Activated CD8-positive, alpha-beta T cell treated with anti-CD3 and anti-CD28 coated beads for 36 hours (primary cell): Measurements from ENCODE around the gene TBC1D21. TPM values are rescaled to one million over a fixed set of nuclear protein-coding genes. Genes with fewer than 3 reads are reported as not detected.

Experiments
- ATAC-seq: fragments of 200-7000 bp; cut with Tn5 transposase; one replicate; pipeline ENCODE4 v1.10.0; 2021; ENCODE audit warnings: mild to moderate bottlenecking, moderate library complexity
- CTCF ChIA-PET: fragments of 350-600 bp; sonication (Branson Sonifier 250); formaldehyde crosslinking; loops from one replicate; lab custom pipeline; 2021; ENCODE audit warnings: antibody characterized with exemption; lab: Charles Lee
- POLR2A ChIA-PET: fragments of 350-600 bp; sonication (Branson Sonifier 250); formaldehyde crosslinking; loops from one replicate; lab custom pipeline; 2021; ENCODE audit warnings: antibody characterized with exemption; lab: Charles Lee
- DNase-seq: peaks from one replicate; pipeline ENCODE4 v3.0.0-alpha.2; 2020
- H3K27ac Mint-ChIP-seq: one replicate; pipeline ENCODE4 v1.8.0; 2021; ENCODE audit warnings: mild to moderate bottlenecking, mixed read lengths
- H3K27me3 Mint-ChIP-seq: one replicate; pipeline ENCODE4 v1.8.0; 2021; ENCODE audit warnings: mixed read lengths
- H3K36me3 Mint-ChIP-seq: one replicate; pipeline ENCODE4 v1.8.0; 2021; ENCODE audit warnings: low read depth, mixed read lengths
- H3K4me1 Mint-ChIP-seq: one replicate; pipeline ENCODE4 v1.8.0; 2021; ENCODE audit warnings: low read depth, mixed read lengths
- H3K4me3 Mint-ChIP-seq: one replicate; pipeline ENCODE4 v1.8.0; 2021; ENCODE audit warnings: mild to moderate bottlenecking, moderate library complexity, mixed read lengths
- H3K9me3 Mint-ChIP-seq: one replicate; pipeline ENCODE4 v1.8.0; 2021; ENCODE audit warnings: mixed read lengths
- intact Hi-C: fragments of 100-400 bp; cut with micrococcal nuclease; formaldehyde crosslinking; loops from one replicate; pipeline ENCODE4 v1.10.0; 2022
- total RNA-seq, 2 experiments: library from RNA; stranded (reverse); gene quantifications; one replicate each; pipeline ENCODE4 v1.2.3, GENCODE V29; 2021
- TF ChIP-seq, protein P1 (sequence below): fragments of 200-600 bp; IDR thresholded peaks from one replicate; pipeline ENCODE4 v1.8.0; 2022; ENCODE audit warnings: antibody characterized with exemption, mild to moderate bottlenecking

Gene TBC1D21
- total RNA-seq, 2 experiments from 2014 or later: not detected

DNA sequence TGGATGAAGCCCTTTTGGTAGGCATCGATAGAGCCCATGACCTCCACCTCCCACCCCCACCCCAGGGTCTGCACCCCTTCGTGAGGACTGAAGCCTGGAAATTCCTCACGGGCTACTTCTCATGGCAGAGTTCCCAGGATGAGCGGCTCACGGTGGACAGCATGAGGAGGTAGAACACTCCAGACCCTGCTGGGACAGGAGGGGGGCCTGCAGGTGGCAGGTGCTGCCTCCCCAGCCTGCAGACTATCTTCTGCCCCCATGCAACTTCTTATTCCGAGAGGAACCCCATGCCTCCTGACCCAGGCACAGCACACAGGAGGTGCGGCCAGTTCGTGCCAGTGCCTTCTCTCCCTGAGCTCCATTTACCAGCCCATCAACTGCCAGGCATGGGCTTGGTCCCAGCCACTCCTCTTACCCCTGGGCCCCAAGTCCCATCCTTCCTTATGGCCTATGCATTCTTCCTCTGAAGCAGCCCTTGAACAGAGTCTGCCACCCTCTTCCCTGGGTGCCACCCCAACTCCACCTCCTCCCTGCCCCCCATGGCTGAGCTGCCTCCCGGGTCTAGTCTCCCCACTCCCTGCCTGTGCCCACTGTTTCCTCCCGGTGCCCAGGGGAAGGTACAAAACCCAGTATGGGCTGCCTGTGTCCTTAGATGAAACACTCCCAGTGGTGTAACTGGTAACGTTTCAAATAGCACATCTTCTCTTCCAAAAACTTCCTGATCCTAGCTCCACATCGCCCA is 8.4 kb downstream of the TBC1D21 start:
- H3K36me3 Mint-ChIP-seq: no peaks in the 10 kb centered on the region
- CTCF ChIA-PET: interaction anchor here (1.1 to 1.2 kb wide), 3 partner anchors 8 to 27 kb away, joined by 3 to 4 read pairs (median 3); partner anchors contain the start of gene TBC1D21

DNA sequence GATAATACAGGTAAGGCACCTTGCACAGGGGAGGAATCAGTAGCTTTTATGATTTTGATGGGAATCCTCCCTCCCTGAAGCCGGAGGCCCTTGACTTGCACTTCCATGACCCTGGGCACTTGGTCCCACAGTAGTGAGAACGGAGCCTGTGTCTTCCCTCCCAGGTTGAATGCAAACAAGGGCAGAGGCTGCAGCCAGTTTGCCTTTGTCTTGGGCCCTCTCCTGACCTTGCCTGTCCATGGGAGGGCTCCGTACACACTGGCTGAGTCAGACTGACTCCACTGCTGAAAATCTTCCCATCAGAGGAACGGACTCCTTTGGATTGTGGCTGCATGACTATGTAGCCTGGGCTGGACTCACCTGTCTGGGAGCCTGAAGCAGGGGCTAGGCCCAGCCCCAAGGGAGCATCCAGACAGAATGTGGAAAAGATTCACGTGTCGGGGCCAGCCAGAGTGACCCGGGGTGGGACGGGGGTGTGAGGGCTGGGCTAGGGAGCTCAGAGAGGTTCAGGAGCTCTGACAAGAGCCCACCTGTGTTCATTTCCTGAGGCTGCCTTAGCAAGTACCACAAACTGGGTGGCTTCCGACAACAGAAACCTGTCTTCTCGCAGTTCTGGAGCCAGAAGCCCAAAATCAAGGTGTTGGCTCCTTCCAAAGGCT is 9.5 kb downstream of the TBC1D21 start:
- ChIA-PET CTCF (interaction anchor here (1.1 to 1.2 kb wide), 3 partner anchors 9 to 26 kb away, joined by 3 to 4 read pairs (median 3); partner anchors contain the start of gene TBC1D21), POLR2A (no interaction called here)
- no peak overlapping the region for H3K27ac Mint-ChIP-seq

More for the DNA sequence above, 8.4 kb downstream of the TBC1D21 start:
- Mint-ChIP-seq H3K4me1 (no peaks in the 10 kb centered on the region), H3K9me3 (no peaks in the 10 kb centered on the region), H3K4me3 (no peak overlapping the region), H3K27me3 (peaks cover 6% of the 10 kb centered on the region), H3K27ac (no peak overlapping the region)
- no peak for ATAC-seq
- intact Hi-C loops: no loop called here
- no peak for DNase-seq
- TF ChIP-seq, protein P1, sequence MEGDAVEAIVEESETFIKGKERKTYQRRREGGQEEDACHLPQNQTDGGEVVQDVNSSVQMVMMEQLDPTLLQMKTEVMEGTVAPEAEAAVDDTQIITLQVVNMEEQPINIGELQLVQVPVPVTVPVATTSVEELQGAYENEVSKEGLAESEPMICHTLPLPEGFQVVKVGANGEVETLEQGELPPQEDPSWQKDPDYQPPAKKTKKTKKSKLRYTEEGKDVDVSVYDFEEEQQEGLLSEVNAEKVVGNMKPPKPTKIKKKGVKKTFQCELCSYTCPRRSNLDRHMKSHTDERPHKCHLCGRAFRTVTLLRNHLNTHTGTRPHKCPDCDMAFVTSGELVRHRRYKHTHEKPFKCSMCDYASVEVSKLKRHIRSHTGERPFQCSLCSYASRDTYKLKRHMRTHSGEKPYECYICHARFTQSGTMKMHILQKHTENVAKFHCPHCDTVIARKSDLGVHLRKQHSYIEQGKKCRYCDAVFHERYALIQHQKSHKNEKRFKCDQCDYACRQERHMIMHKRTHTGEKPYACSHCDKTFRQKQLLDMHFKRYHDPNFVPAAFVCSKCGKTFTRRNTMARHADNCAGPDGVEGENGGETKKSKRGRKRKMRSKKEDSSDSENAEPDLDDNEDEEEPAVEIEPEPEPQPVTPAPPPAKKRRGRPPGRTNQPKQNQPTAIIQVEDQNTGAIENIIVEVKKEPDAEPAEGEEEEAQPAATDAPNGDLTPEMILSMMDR: no peak
- POLR2A ChIA-PET: no interaction called here

DNA sequence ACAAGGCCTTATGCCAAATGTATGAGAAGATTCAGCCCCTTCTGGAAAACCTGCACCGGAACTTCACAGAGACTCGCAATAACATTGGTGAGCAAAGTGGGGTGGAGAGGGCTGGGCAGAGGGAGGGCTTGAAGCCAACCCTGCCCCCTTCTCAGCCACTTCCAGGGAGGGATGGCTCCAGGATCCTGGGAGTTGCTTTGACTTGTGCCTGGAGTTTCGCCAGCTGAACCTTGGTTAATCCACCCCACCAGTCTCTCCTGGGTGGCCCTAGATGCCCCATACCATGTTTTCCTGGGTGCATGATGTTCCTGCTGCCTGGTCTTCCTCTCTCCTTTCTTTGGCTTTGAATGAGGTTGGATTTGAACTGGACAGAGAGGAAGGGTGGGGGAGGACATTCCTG is 10.8 kb downstream of the TBC1D21 start:
- Mint-ChIP-seq H3K9me3 (no peaks in the 10 kb centered on the region), H3K4me1 (no peaks in the 10 kb centered on the region), H3K27ac (no peak overlapping the region), H3K4me3 (no peak overlapping the region), H3K27me3 (peaks cover 7% of the 10 kb centered on the region), H3K36me3 (no peaks in the 10 kb centered on the region)
- ChIA-PET POLR2A (no interaction called here), CTCF (interaction anchor here (0.7 kb wide), 1 partner anchor 13 kb away, joined by 3 read pairs; no protein-coding TSS in a partner anchor)
- no peak for DNase-seq
- ATAC-seq: no peak
- intact Hi-C loops: no loop called here
- TF ChIP-seq, protein P1: no peak

More for the DNA sequence above, 9.5 kb downstream of the TBC1D21 start:
- Mint-ChIP-seq H3K36me3 (no peaks in the 10 kb centered on the region), H3K9me3 (no peaks in the 10 kb centered on the region), H3K4me1 (no peaks in the 10 kb centered on the region), H3K4me3 (no peak overlapping the region), H3K27me3 (peaks cover 6% of the 10 kb centered on the region)
- DNase-seq (no peak), ATAC-seq (no peak)
- TF ChIP-seq, protein P1: no peak
- intact Hi-C loops: no loop called here

DNA sequence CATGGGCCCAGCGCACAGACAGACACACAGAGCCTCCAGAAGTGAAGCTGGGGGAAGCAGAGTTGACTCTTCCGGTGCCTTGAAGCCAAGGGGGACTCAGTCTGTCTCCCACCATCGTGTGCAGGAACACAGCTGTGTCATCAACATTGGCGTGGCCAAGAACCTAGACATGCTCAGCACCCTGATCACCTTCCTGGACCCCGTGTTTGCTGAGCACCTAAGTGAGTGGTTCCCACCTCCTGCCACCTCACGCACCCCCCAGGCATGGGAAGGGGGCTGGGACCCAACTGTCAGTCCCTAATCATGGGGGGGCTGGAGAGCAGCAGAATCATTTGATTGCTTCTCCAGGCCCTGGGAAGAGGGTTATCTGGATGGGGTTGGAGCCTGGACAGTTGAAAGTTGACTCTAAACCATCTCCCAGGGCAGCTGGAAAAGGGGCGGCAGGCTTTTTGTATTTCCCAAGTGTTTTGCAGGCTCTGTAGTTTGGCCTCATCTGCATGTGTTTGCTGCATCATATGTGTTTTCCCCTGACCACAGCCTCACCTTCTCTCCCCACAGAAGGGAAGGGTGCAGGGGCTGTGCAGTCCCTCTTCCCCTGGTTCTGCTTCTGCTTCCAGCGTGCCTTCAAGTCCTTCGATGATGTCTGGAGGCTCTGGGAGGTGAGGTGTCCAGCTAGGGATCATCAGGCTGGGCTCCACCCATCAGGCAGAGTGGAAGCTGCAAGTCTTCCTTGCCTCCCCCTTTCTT is 12.8 kb downstream of the TBC1D21 start:
- no peak for ATAC-seq
- intact Hi-C loops: no loop called here
- no peak for DNase-seq
- no peaks in the 10 kb centered on the region for H3K4me1 Mint-ChIP-seq
- CTCF ChIA-PET: interaction anchor here (4.1 kb wide), 1 partner anchor 12 kb away, joined by 15 read pairs; the partner anchor contains the start of gene TBC1D21
- TF ChIP-seq, protein P1: no peak
- H3K27me3 Mint-ChIP-seq: peaks cover 8% of the 10 kb centered on the region
- no peak overlapping the region for H3K27ac Mint-ChIP-seq
- H3K36me3 Mint-ChIP-seq: no peaks in the 10 kb centered on the region
- H3K4me3 Mint-ChIP-seq: no peak overlapping the region
- H3K9me3 Mint-ChIP-seq: no peaks in the 10 kb centered on the region
- POLR2A ChIA-PET: no interaction called here
